Aorta (tissue), 5 donors: ENCODE data around the gene CYP2S1. TPM values are rescaled to one million over a fixed set of nuclear protein-coding genes. Genes with fewer than 3 reads are reported as not detected.

Source experiments
- ATAC-seq: fragments of 200-7000 bp; cut with Tn5 transposase; one replicate; pipeline ENCODE4 v1.9.1; 2022; ENCODE audit warnings: moderate library complexity; ENCODE audit not compliant: low FRiP score
- DNase-seq, 2 donors: peaks; one replicate each; pipeline ENCODE4 v3.0.0-alpha.2; 2020
- H3K27ac ChIP-seq, 2 donors: one replicate each; pipeline ENCODE4 v1.5.1; 2013; ENCODE audit warnings: low read length in 2 of 2, mild to moderate bottlenecking in 2 of 2, moderate library complexity in 2 of 2, control low read depth in 1 of 2, inconsistent platforms in 1 of 2, low read depth in 1 of 2
- H3K27me3 ChIP-seq, 2 donors: one replicate each; pipeline ENCODE4 v1.6.1; 2013; ENCODE audit warnings: control low read depth in 1 of 2, low read length in 1 of 2, mild to moderate bottlenecking in 1 of 2, moderate library complexity in 1 of 2; ENCODE audit not compliant: insufficient read depth in 2 of 2, control insufficient read depth in 1 of 2
- H3K36me3 ChIP-seq, 2 donors: one replicate each; pipeline ENCODE4 v1.6.1; 2013; ENCODE audit warnings: control low read depth in 1 of 2, low read length in 1 of 2, mild to moderate bottlenecking in 1 of 2; ENCODE audit not compliant: insufficient read depth in 2 of 2, control insufficient read depth in 1 of 2
- H3K4me1 ChIP-seq, 2 donors: one replicate each; pipeline ENCODE4 v1.6.1; 2013; ENCODE audit warnings: low read length in 2 of 2, control low read depth in 1 of 2, mild to moderate bottlenecking in 1 of 2, moderate library complexity in 1 of 2; ENCODE audit not compliant: insufficient read depth in 2 of 2, control insufficient read depth in 1 of 2
- H3K4me3 ChIP-seq, 2 donors: one replicate each; pipeline ENCODE4 v1.5.1; 2013; ENCODE audit warnings: low read length in 2 of 2, control low read depth in 1 of 2, mild to moderate bottlenecking in 1 of 2
- H3K9me3 ChIP-seq: one replicate; pipeline ENCODE4 v1.6.1; 2013; ENCODE audit warnings: mild to moderate bottlenecking, low read length; ENCODE audit not compliant: control insufficient read depth
- WGBS, 2 donors: extraction: QIAGEN DNeasy Blood & Tissue Kit; methylation state at CpG; one replicate each; pipeline ENCODE4 v1.1.7; 2013; 5-methylcytosine and 5-hydroxymethylcytosine counted together
- intact Hi-C, 2 donors: fragments of 100-400 bp; cut with DNase I; formaldehyde crosslinking; loops; one replicate each; pipeline versions ENCODE4 v1.14.2 to v1.15.0; 2022
- polyA plus RNA-seq, 2 donors: library from polyadenylated mRNA; stranded (reverse); fragments of 200-250 nt; gene quantifications; one replicate each; pipeline ENCODE4 v1.2.3, GENCODE V29; 2013
- total RNA-seq, 2 donors: library from RNA; stranded (reverse); fragmentation: NEBNext Ultra II Directional; extraction: Animal tissue kit (Norgen Biotek cat#: 25700); gene quantifications; one replicate each; pipeline ENCODE4 v1.2.1, GENCODE V29; 2021
- donor health status: healthy with polysubstance abuse.
- donor health status: Bipolar disorder and iron deficiency.
- donor health status: DM: no; HTN: no; CAD: no.
- donor health status: DM: no; HTN: no; CAD: no.
- donor health status: DM: yes; HTN: yes; CAD: no.

The CYP2S1 gene
- total and polyA plus RNA-seq, 4 donors, result 1.7 to 11.5 (median 2.5) TPM; not detected in 1

GRCh38 chr19:41221514-41222205, 28.6 kb downstream of the CYP2S1 start:
- 93% methylated on average over 20 of the region's 20 CpGs for WGBS, 2 donors
- Histone ChIP-seq H3K4me3 (no peak overlapping the region), H3K9me3 (no peaks in the 10 kb centered on the region), H3K36me3 (no peaks in the 10 kb centered on the region), H3K27ac (no peak overlapping the region), H3K27me3 (no peaks in the 10 kb centered on the region), H3K4me1 (no peaks in the 10 kb centered on the region)
- intact Hi-C loops, result no loop called here
- ATAC-seq (no peak), DNase-seq (no peak)

- H3K4me1 ChIP-seq, result no peaks in the 10 kb centered on the region
- intact Hi-C loops, result no loop called here
- no peak overlapping the region for H3K27ac ChIP-seq
- H3K27me3 ChIP-seq, result no peaks in the 10 kb centered on the region
- no peak overlapping the region for H3K4me3 ChIP-seq
- ATAC-seq (no peak), DNase-seq (no peak)
- H3K9me3 ChIP-seq, result no peaks in the 10 kb centered on the region
- H3K36me3 ChIP-seq, result no peaks in the 10 kb centered on the region
- WGBS, 2 donors, result 87 to 88% methylated on average over 10 of the region's 10 CpGs
Observed at GRCh38 chr19:41222240-41222639, 29.2 kb downstream of the CYP2S1 start.

DNA sequence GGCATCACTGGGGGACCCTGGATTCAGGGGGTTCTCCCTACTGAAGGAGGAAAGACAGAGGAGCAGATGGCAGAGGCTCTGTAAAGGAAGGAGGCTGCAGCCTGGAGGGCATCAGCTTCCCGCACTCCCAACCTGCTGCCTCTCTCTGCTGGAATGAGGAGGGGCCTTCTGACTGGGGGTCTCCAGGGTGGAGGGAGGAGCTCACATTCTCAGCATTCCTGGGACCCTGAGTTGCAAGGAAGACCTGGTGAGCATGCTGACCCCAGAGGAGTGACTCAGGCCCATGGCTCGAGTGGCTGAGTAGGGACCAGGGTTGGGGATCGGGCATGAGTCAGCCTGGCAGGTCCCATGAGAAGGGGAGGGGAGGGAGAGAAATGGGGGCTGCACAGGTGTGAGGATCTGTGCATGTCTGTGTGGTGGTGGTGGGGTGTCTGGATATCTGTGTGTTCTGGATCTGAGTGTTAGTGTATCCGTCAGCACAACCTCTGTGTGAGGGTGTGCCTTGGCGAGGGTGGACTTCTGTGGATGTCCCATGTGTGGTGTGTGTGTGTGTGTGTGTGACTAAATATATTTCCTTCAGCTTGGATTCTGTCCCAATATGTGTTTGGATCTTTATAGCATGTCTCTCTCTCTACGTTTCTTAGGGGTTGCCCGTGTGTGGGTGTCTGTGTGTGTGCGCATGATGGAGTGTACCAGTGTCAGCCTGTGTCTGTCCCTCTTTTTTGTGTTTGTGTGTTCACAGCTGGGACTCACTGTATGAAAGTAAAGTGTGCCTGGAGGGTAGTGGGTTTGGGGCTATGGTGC, 30.6 kb downstream of the CYP2S1 start:
- peak; percentile 72 to 91 for DNase-seq
- peak overlapping the region in 1 of 2 donors; percentile 90 for H3K27ac ChIP-seq
- no peaks in the 10 kb centered on the region for H3K36me3 ChIP-seq
- no peaks in the 10 kb centered on the region for H3K4me1 ChIP-seq
- no peaks in the 10 kb centered on the region for H3K9me3 ChIP-seq
- 26 to 29% methylated on average over 8 of the region's 8 CpGs for WGBS, 2 donors
- intact Hi-C loops, result no loop called here
- no peaks in the 10 kb centered on the region for H3K27me3 ChIP-seq
- ATAC-seq, result no peak
- no peak overlapping the region for H3K4me3 ChIP-seq

- Histone ChIP-seq H3K36me3 (no peaks in the 10 kb centered on the region), H3K27ac (no peak overlapping the region), H3K27me3 (no peaks in the 10 kb centered on the region), H3K4me3 (no peak overlapping the region), H3K4me1 (no peaks in the 10 kb centered on the region), H3K9me3 (no peaks in the 10 kb centered on the region)
- intact Hi-C loops, result loop anchor here in 1 of 2 donors (5.0 kb wide), 1 partner anchor 38 kb away; the partner anchor contains the start of gene HNRNPUL1
- ATAC-seq (no peak), DNase-seq (no peak)
- 94 to 96% methylated on average over 7 of the region's 7 CpGs for WGBS, 2 donors
Observed at GRCh38 chr19:41224632-41225031, 31.6 kb downstream of the CYP2S1 start.

- no peaks in the 10 kb centered on the region for H3K9me3 ChIP-seq
- H3K27ac ChIP-seq, result peak overlapping the region; percentile 19 to 83
- no peaks in the 10 kb centered on the region for H3K4me1 ChIP-seq
- H3K4me3 ChIP-seq, result no peak overlapping the region
- WGBS, 2 donors, result 45 to 46% methylated on average over 29 of the region's 29 CpGs
- no peaks in the 10 kb centered on the region for H3K27me3 ChIP-seq
- no peaks in the 10 kb centered on the region for H3K36me3 ChIP-seq
- DNase-seq, result peak; percentile 84 to 90
- peak; percentile 75 for ATAC-seq
- intact Hi-C loops, result loop anchor here (1.0 to 5.0 kb wide), 2 partner anchors 37 kb away; partner anchors contain the start of gene HNRNPUL1 (in 1 of the 2)
Observed at GRCh38 chr19:41225238-41226052, 32.4 kb downstream of the CYP2S1 start.

- DNase-seq, result peak; percentile 83 to 94
- no peaks in the 10 kb centered on the region for H3K4me1 ChIP-seq
- no peaks in the 10 kb centered on the region for H3K9me3 ChIP-seq
- WGBS, 2 donors, result 1% methylated on average over 52 to 67 of the region's 67 CpGs
- intact Hi-C loops, result loop anchor here (1.0 to 5.0 kb wide), 2 partner anchors 36 kb away; partner anchors contain the start of gene HNRNPUL1 (in 1 of the 2)
- H3K27ac ChIP-seq, result peak overlapping the region; percentile 19 to 83
- H3K36me3 ChIP-seq, result no peaks in the 10 kb centered on the region
- H3K4me3 ChIP-seq, result no peak overlapping the region
- no peaks in the 10 kb centered on the region for H3K27me3 ChIP-seq
- peak; percentile 74 for ATAC-seq
Observed at GRCh38 chr19:41226053-41226873, 33.2 kb downstream of the CYP2S1 start.

DNA sequence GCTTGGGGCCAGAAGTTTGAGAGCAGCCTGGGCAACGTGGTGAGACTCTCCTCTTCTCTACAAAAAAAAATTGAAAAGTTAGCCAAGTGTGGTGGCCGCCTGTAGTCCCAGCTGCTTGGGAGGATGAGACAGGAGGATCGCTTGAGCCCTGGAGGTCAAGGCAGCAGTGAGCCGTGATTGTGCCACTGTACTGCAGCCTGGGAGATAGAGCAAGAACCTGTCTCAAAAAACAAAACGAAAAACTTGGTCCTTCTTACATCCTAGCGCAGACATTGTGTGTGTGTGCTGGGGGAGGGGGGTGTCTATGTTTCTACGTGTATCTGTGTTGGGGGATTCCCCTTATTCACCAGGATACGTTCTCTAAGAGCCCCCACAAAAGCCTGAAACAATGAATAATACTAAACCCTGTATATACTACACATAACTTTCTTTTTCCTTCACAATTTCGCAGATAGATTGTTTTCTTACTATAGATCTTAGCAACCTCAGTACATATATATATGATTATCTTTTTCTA, 33.9 kb downstream of the CYP2S1 start:
- Histone ChIP-seq H3K4me1 (no peaks in the 10 kb centered on the region), H3K4me3 (no peak overlapping the region), H3K36me3 (no peaks in the 10 kb centered on the region), H3K27ac (peak overlapping the region in 1 of 2 donors; percentile 83), H3K9me3 (no peaks in the 10 kb centered on the region), H3K27me3 (no peaks in the 10 kb centered on the region)
- DNase-seq (no peak), ATAC-seq (no peak)
- intact Hi-C loops, result loop anchor here (1.0 to 5.0 kb wide), 2 partner anchors 35 kb away; partner anchors contain the start of gene HNRNPUL1 (in 1 of the 2)
- WGBS, 2 donors, result 59 to 61% methylated on average over 9 of the region's 9 CpGs
